Activated CD4-positive, alpha-beta T cell treated with anti-CD3 and anti-CD28 coated beads, Interleukin-10, Interleukin-2, amounts not matched to agents 100 ng/mL and 50 ng/mL, durations not matched to agents 16 hours and 8 hours (primary cell): ENCODE results near the gene PAXX.

ENCODE experiments used
- DNase-seq: peaks from one replicate; pipeline ENCODE4 v3.0.0-alpha.2; 2020

Gene PAXX

GRCh38 chr9:136968333-136969127 lies 23.7 kb upstream of the PAXX start:
- DNase-seq = no peak

- no peak for DNase-seq
Observed at GRCh38 chr9:136969150-136969549, 23.1 kb upstream of the PAXX start.

GRCh38 chr9:136969774-136970173 lies 22.4 kb upstream of the PAXX start:
- no peak for DNase-seq

GRCh38 chr9:136970361-136970760 lies 21.9 kb upstream of the PAXX start:
- no peak for DNase-seq

DNA sequence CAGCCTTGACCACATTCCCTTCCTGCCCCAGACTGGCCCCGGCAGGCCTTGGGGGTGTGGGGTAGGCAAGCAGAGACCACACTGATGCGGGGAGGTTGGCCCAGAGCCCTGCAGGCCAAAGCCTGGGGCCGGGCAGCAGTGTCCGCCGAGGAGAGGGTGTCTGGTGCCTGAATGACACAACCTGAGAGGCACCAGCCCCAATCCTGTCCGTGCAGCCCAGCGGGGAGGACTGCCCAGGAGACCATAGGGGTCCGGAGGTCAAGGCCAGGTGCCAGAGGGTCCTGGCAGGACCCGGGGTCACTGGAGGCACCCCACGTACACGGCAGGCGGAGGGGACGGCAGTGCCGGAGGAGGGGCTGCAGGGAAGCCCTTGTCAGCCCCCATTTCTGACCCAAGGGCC lies 20.5 kb upstream of the PAXX start:
- no peak for DNase-seq

DNA sequence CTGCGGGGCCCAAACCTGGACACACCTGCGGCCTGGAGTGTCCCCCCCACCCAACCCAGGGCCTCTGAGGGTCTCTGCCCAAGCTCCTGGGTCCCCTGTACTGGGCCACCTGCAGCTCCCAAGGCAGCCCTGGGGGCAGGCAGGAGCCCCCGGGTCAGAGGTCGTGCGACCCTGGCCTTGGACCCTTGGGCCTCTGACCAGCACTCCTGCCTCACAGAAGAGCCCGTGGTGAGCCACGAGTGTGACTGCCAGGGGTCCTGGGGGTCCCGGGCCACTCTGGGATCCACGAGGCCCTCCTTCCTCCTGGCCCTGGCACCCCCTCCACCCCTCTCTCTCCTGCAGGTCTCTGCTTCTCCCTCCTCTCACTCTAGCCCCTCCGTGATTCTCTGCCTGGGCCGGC lies 19.9 kb upstream of the PAXX start:
- no peak for DNase-seq

GRCh38 chr9:136972743-136973142 lies 19.5 kb upstream of the PAXX start:
- DNase-seq = no peak

DNA sequence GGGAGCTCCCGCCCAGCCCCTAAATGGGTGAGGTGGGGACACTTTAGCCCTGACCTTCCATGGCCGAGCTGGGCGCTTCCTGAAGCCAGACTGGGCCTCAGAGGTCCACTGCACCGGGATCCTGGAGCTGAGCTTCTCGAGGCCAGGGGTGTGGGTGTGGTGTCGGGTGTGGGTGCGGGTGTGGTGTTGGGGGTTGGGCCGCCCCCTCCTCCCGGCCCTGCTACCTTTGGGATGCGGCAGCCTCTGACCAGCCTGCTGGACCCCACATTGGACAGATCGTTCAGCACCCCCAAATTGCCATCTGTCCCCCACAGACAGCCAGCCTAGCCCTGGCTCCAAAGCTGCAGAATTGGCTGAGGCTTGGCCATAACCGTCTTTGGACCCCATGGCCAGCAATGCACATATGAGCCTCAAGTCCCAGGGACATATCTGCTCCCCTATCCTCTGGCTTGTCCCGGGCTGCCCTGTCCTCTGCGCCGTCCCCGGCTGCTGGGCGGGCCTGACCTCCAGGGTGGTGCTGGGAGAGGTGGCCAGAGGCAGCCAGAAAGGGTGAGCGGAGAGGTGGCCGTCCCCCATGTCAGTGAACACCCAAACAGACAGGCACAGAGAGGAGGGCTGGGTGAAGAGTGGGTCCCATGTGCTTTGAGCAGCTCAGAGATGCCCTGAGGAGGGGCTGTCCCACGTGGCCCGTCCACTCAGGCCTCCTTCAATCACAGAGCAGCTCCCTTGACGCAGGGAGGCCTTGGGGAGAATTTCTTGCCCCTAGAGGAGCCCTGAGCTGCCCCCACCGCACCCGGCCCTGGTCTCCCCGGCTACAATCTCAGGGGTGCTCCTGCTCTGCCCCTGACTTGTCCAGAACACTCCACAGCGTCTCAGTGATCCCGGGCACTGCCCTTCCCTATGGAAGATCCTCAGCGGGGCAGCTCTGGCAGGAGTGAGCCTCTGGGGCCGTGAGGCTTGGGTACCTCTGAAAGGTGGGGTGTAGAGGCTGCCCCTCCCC lies 18.3 kb upstream of the PAXX start:
- no peak for DNase-seq

DNA sequence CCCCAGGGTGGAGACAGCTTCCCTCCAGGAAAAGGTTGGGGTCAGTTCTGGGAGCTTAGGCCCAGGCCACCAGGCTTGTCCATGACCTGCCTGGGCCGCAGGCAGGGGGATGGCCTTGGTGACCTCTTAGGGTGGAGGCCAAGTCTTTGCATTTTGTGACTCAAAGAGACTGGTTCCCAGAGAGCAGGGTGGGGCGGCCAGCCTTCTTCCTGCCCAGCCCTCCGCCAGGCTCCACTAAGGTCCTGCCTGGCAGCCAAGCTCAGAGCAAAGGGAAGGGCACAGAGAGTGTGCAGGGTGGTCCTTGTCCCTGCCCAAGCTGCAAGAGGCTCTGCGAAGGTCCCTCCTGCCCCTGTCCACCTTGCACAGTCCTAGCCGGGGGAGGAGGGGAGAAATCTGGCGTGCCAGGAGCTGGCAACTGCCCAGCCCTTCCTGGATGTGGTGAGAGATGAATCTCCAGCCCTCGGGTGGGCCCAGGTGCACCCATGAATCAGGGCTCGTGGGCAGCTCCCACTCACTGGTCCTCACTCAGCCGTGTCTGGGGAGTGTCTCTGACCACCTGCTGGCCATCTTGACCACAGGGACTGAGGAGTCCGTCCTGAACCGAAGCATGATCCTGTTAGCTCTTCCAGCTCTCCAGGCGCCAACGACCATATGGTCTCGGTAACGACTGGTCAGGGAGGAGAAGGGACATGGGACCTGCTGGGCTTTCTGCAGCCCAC lies 17.2 kb upstream of the PAXX start:
- DNase-seq = no peak

- peak; percentile 46 for DNase-seq
Observed at GRCh38 chr9:136975644-136976043, 16.6 kb upstream of the PAXX start.

DNA sequence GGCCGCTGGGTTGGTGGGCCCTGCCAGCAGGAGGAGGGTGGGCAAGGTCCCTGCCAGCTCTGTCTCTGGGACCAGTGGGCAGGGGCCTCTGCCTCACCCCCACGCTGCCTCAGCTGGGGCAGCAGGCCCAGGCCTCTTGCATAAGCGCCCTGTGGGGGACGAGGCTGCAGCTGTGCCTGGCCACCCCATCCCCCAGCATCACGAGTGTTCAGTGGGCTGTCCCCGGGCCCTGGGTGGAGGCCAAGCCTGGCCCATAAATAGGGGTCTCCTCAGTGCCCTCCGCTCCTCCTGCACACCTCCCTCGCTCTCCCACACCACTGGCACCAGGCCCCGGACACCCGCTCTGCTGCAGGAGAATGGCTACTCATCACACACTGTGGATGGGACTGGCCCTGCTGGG lies 15.0 kb upstream of the PAXX start, which contains the start of gene PTGDS:
TSS of gene PTGDS (plus strand) at position 282 of the 400 bp plus-strand sequence. CDS start at position 357, 75 bp downstream.
- no peak for DNase-seq

DNA sequence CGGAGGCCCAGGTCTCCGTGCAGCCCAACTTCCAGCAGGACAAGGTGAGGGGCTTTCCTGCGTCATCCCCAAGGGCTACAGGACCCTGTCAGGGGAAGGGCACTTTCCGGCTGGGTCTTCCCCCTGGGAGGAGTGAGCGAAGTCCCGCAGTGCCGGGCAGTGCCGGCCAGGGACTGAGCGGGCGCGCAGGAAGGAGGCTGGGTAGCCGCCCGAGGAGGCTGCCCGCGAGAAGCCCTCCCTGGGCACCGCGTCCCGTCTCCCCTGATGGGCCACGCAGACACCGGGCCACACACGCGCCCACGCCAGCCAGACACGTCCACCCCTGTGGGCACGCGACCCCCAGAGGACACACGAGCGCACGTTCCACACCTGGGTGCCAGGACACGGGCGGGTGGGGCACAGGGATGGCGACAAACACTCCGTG lies 14.6 kb upstream of the PAXX start:
- no peak for DNase-seq

- peak; percentile 67 for DNase-seq
Observed at GRCh38 chr9:136978073-136978864, 14.0 kb upstream of the PAXX start.

GRCh38 chr9:136978865-136979544 lies 13.2 kb upstream of the PAXX start:
- no peak for DNase-seq

DNA sequence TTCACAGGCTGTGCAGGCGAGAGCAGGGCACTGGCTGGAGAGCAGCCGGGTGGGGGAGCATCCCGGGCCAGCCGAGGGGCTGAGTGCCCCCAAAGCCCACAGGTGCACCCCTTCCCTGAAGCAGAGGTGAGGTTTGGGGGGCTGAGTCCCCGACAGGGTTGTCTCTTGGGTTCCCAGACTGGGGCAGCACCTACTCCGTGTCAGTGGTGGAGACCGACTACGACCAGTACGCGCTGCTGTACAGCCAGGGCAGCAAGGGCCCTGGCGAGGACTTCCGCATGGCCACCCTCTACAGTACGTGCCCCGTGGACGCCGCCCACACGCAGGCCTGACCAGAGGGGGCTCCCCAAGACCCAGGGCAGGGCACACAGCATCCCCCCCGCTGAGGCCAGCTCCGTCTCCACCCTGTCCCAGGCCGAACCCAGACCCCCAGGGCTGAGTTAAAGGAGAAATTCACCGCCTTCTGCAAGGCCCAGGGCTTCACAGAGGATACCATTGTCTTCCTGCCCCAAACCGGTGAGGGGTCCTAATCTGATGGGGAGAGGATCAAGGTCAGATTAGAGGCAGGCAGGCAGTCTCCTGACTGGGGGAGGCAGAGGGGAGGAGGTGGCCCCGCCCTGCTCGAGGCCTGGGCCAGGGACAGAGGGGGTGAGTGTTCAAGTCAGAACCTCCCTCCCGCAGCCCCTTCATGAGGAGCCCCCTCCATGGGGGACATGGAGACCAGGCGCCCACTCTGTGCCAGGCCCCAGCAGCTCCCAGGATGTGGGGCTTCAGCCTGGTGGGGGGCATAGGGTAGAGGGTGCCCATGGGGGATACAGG lies 12.2 kb upstream of the PAXX start:
- no peak for DNase-seq

- no peak for DNase-seq
Observed at GRCh38 chr9:136980669-136981478, 11.3 kb upstream of the PAXX start.

- DNase-seq = no peak
Observed at GRCh38 chr9:136981588-136982231, 10.5 kb upstream of the PAXX start.

DNA sequence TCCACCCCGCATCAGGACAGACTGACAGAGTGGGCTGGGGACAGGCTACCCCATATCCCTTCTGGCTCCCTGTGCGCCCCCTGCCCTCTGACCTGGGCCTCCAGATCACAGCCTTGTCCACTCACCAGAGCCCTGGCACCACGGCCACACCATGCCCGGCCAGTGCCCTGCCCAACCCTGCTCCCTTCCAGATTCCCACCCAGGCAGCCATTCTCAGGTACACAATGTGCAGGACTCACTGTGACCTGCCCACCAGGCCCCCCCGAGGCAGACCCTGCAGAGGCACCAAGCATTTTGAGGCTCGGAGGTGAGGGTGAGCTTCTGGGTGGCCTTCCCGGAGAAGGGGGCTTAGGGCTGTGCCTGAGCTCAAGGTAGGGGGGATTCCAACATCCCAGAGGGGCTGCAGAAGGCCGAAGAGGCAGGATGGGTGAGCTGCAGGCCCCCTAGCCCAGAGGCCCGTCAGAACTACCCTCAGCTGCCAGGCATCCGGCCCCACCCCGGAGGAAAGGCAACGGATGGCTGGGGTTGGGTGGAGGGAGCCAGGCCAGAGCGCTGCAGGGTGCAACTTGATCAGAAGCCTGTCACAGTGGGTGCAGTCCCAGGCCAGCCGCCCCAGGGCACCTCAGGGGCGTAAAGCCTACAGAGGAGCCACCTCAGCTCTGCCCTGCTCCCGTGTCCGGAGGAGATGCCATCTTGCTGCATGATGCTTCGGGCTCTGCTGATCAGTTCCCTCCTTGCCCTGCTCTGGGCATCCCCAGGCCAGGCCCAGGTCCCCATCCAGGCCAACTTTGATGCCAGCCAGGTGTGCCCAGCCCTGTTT lies 9.8 kb upstream of the PAXX start, which contains the start of gene LCNL1:
TSS of gene LCNL1 (plus strand) at position 762 of the 820 bp plus-strand sequence. CDS start 594 bp downstream, outside the sequence.
- no peak for DNase-seq
